GM19023 (cell line): Measurements from ENCODE around the gene CYP26B1.
"Not testable (repeated sequence)": the region's sequence is repeated elsewhere in the genome, so short reads cannot be mapped to it uniquely, and the experiment has no call there.

Source experiments
- ATAC-seq: cut with Tn5 transposase; IDR thresholded peaks from one replicate; pipeline ENCODE4 v1.9.1; 2021; ENCODE audit warnings: mild to moderate bottlenecking, moderate library complexity; ENCODE audit not compliant: unreplicated experiment

CYP26B1 gene

DNA sequence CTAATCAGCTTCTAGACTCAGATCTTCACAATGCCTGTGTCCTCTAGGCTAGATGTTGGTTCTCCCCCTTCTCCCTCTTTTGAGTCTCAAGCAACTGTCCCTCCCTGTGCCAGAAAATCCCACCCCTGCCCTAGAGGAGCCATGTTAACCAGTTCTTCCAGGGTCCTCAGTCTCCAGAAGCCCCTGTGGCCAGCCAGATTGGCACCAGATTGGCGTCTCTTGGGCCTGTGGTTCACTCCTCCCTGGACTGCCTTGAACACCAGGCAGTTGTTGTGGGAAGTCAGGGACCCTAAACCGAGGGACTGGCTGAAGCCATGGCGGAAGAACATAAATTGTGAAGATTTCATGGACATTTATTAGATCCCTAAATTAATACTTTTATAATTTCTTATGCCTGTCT, 36.6 kb downstream of the CYP26B1 start:
- no peak for ATAC-seq

DNA sequence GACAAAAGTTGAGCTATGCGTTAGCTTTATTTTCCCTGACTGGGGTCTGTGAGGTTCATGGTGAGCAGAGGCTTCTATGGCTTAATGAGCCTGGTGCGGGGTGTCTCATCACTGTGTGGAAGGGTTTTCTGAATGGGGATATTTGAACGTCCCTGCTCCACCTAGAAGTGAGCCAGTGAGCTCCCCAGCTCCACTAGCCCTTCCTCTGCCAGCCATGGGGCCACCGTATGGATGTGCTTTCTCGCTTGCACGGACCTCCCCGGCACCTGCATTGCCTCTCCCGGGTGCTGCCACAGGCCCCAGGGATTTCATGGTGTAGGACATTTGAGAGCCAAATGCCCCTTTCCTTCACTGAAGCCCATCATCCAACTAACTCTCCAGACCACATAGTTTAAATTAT, 37.8 kb downstream of the CYP26B1 start:
- ATAC-seq: no peak

DNA sequence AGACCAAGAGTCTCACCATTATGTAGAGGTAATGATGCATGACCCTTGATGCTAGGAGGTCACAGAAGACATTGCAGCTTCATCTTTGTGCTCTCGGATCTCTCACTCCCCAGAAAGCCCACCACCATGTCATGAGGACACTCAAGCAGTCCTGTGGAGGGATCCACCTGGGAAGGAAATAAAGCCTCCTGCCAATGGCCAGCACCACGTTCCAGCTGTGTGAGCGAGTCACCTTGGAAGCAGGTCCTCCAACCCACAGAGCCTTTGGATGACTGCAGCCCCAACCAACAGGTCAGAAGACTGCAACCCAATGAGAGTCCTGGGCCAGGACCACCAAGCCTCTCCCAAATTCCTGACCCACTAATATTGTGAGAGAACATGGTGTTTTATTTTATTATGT, 38.4 kb downstream of the CYP26B1 start:
- ATAC-seq: no peak

DNA sequence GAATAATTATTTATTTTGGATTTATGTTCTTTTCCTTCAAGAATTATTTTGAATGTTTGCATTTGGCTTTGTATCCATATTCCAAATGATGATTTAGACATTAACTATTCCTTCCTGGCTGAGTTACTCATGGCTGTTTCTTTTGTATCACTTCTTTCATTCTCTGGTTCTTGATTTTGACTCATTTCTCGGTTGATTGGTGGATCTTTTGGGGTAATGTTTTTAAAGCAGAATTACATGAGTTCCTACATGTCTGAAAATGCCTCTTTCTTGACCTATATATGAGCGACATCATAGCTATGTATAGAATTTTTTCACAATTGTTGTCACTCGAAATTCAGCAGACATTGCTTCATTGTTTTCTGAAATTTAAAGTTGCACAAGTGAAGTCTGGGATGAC, 39.5 kb downstream of the CYP26B1 start:
- no peak for ATAC-seq

DNA sequence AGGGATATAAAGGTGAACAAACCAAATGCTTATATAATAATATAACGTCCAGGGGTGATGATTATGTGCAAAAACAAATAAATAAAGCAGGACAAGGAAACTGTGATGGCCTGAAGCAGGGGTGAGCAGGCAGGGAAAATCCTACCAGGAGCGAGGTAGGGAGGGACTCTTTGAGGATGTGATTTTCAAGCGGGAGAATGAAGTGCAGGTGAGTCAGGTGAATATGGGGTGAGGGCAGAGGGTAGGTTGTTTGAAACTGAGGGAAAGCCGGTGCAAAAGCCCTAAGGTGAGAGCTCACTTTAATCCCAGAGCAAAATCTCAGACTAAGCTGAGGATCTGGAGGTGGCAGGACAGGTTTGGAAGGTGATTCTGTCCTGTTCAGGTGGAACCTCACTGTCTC, 40.7 kb downstream of the CYP26B1 start:
- ATAC-seq: no peak

DNA sequence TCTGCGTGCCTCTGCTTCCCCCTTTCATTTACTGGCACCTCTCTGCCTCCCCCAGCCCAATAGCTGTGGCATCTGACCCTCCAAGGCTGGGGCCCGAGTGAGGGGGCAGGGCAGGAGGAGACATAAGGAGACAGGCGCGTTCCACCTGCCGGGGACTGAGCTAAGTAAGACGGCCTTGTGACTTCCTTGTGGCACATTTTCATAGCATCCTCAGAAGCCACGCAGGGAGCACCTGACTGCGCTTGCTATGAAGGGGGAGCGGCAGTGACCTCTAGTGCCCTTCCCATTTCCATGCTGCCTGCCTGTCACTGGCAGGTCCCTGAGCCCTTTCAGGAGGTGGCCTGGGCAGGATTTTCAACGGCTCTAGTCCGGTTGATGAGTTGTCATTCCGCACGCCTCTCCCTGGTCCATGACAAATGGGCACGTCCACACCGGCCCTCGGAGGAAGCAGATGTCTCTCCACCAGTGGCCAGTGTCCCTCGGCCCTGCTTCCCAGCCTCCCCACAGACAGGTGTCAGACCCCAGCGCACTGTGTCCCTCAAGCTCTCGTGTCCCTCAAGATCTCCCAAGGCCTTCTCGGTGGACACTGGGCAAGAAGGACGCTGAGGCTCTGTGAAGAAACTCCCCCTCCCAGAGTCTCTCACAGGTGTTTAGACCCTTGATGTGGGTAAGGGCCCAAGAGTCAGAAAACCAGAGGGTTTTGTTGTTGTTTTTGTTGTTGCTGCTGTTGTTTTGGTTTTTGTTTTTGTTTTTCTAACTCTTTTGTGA, 42.7 kb downstream of the CYP26B1 start:
- ATAC-seq: no peak

DNA sequence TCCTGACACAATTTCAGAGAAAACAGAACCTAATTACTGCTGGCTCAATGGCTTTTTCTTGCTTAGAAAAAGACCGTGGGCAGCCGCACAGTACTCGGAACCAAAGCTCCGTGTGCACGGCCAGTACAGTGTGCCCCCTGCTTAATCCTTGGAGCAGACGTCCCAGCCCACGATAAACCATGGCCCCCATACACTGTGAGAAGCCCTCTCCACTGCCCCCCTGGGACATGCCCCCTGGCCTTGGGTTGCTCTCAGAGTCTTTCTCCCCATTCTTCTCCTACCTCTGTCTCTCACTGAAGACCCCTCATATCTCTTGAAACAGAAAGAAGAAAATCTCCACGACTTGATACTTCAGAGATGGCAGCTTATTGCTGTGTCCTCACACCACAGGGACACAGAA, 44.0 kb downstream of the CYP26B1 start:
- ATAC-seq: no peak

DNA sequence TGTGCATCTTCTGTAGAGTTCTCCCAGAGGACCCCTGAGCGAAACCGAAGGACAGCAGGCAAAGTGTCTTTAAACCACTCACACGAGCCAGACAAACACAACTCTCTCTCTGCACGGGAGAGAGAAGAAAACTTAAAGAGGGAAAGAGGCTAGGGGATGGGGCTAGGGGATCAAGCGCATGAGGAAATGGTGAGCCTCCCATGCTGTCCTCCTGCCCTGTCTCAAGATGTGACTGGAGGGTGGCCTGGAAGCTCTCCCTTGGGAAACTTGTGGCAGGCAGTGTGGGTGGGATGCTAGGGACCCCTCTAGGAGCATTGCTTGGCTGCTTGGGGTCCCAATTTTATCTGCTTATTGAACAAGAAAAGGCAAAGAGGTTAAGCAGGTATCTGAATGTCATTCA, 44.5 kb downstream of the CYP26B1 start:
- no peak for ATAC-seq

DNA sequence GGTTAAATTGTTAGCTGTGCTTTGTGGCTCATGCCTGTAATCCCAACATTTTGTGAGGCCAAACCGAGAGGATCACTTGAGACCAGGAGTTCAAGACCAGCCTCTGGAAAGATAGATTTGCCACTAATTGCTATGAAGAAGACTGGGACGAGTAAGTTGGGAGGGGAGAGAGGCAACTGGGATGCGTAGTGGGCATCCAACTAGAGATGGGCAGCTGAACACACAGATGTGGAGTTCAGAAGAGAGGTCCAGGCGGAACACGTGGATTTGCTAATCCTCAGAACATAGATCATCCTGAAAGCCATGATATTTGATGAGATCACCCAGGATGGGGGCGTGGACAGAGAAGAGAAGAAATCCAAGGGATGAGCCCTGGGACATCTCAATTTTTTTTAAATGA, 48.7 kb downstream of the CYP26B1 start:
- ATAC-seq: no peak

DNA sequence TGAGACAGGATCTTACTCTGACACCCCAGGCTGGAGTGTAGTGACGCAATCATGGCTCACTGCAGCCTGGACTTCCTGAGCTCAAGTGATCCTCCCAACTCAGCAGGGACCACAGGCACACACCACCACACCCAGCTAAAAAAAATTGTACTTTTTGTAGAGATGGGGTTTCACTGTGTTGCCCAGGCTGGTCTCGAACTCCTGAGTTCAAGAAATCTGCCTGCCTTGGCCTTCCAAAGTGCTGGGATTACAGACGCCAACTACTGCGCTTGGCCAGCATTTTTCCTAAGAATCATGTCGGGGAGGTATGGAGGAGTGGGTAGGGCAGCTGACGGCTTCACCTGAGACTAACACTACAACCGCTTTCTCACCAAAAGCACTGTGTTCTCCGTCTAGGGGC, 50.4 kb downstream of the CYP26B1 start:
- no peak for ATAC-seq

DNA sequence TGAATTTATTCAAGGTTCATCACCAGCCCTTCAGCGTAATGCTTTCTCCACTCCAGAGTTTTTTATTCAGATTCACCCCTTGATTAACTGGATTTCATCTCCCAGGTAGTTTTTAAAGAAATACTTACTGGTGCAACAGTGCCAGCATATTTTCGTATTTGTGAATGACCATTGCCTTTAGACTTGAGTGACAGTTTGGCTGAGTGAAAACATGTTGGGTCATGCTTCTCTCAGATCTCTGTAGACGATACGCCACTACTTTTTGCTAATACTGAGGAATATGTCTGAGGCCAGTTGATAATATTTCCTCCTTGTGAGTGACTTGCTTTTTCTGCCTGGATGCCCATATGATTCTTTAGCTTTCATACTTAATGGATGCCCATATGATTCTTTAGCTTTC, 51.5 kb downstream of the CYP26B1 start:
- ATAC-seq: no peak

DNA sequence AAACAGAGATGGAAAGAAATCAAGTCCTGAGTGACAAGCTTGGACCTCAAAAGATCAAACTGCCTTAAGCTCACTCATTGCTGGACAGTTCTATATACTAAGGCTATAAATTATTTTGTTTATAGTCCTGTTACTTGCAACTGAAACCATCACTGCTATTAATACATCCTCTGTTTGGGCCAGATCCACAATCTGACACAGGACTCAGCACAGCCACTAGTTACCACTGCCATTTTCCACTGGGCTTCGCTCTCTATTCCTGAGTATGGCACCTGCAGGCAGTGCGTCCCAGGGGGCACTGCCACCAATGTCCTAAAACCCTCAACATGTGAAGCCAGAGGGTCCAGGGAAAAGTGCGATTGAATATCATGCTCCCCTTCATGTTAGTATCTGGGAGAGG, 52.3 kb downstream of the CYP26B1 start:
- no peak for ATAC-seq

DNA sequence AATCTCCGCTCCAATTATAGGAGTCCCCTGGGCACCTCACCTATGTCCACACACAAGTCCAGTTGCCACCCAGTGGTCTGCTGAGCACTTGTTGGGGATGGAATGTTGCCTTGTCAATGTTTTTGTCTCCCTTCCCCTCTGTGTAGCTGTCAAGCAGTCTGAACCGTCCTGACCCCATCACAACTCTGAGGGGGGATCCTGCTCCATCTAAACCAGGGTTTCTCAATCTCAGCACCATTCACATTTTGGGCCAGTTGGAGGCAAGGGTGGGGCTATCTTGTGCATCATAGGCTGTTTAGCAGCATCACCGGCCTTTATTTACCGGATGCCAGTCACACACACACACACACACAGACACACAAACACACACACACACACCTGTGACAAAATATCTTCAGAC, 53.0 kb downstream of the CYP26B1 start:
- ATAC-seq: no peak

DNA sequence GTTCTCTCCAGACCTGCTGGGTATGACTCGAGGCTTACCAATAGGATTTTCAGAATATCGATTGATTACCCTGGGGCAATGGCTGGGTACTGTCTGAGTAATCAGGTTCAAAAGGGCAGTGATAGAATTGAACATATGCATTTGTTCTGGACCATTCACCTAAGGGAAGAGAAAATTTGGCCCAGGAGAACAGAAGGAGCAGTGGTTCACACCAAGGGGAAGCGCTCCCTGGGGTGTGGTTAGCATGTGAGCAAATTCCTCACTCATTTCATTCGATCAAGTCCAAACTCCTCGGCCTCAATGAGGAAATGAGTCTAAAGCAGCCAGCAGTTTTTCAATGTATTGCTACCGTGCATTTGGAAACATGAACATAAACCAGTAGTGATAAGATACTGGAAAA, 55.6 kb downstream of the CYP26B1 start:
- no peak for ATAC-seq

DNA sequence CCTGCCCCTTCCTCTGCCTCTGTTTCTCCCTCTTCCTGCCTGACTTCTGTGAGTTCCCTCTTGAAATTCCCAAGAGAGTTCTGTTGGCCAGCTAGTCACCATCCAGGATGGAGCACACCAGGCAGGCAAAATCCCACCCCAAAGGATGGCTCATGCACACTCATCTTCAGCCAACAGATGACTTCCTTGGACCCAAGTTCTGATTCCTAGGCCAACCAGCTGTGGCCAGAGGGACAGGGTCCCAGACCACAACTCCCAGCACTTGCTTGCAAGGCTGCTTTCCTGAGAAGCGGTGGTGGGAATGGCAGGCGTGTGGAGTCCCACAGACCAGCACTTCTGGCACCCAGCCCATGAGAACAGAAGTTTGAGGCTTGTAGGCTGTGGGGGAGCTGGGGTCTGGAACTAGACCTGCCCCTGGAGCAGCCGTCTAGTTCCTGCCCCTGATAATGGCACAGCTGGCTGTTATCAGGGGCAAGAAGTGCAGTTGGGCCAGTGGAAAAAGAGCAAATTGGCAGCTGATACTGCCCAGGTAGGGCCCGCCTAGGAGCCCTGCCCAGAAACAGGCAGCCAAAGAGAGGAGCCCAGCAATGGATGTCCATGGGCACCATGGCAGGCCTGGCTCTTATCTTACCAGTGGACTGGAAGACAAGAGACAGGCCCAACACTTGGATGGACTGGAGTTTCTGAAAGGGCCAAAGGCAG, 56.7 kb downstream of the CYP26B1 start:
- ATAC-seq: no peak

DNA sequence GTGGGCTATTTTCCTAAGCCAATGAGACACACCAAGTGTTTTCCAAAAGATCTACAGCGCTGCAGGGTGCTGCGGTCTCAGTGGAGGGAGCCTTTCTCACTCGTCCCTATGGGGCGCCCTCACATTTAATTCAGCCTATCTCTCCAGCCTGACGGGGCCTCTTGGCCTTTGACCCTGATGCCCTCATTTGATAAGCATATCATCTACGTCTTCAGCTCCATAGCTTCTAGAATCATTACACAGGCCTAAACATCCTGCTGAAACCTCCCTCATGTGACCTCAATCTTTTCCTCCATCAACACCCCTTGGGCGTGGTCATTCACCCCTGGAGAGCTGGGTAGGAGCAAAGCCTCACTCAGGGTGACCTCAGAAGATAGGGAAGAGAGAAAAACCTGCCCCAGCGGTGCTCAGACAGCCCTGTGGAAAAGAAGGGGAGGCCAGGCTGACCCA, 57.4 kb downstream of the CYP26B1 start:
- ATAC-seq: no peak

DNA sequence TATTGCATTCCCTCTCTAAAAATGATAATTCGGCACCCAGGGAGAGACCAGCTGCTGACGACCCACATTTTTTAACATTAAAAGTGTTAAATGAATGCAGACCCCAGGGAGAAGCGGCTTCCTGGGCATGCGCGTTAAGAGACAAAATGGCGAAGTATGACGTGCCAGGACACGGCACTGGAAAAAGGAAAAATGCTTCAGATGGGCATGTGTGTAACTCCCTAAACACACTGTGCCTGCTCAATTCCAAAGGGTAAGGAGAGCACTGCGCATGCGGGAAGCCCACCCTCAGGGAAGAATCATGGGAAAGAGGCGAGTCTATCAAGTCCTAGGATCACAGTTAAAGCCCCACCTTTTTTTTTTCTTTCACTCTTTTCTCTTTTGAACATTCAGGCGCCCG, 58.1 kb downstream of the CYP26B1 start:
- ATAC-seq: no peak

DNA sequence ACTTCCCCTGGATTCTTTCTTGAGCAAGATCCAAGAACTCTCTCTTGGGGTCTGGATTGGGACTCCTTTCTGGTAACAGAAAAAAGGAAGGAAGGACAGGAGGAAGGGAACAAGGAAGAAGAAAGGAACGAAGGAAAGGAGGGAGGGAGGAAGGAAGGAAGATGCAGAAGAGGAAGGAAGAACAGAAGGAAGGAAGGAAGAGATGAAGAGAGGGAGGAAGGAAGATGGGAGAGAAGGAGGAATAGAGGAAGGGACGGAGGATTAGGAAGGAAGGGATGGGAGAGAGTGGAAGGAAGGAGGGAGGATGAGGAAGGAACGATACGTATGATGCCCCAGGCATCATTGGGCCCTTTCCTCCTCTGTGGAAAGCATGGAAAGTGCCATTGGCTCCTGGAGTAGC, 58.6 kb downstream of the CYP26B1 start:
- no peak for ATAC-seq

DNA sequence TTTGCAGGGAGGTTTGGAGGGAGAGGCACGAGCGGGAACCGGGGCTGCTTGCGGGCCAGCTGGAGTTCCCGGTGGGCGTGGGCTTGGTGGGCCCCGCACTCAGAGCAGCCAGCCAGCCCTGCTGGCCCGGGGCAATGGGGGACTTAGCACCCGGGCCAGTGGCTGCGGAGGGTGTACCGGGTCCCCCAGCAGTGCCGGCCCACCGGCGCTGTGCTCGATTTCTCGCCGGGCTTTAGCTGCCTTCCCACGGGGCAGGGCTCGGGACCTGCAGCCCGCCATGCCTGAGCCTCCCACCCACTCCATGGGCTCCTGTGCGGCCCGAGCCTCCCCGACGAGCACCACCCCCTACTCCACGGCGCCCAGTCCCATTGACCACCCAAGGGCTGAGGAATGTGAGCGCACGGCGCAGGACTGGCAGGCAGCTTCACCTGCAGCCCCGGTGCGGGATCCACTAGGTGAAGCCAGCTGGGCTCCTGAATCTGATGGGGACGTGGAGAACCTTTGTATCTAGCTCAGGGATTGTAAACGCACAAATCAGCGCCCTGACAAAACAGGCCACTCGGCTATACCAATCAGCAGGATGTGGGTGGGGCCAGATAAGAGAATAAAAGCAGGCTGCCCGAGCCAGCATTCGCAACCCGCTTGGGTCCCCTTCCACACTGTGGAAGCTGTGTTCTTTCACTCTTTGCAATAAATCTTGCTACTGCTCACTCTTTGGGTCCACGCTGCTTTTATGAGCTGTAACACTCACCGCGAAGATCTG, 60.6 kb downstream of the CYP26B1 start:
- not testable (repeated sequence) for ATAC-seq

DNA sequence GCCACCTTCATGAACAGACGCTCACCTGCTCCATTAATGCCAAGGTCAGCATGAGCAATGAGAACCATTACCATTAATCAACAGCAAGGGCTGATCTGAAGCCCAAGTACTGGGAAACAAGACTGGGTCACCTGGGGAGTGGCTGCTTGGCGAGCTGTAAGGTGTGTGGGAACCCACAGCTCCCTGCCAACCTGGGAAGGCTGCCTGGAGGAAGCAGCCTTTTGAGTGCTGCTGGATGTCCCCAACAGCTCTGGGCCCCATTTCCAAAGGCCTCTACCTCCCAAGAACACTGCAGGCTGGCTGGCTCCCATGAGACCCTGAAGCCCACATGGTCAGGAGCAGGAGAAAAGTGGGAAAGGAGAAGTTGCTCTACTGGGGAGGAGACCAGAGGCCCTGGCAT, 62.1 kb downstream of the CYP26B1 start:
- ATAC-seq: no peak

DNA sequence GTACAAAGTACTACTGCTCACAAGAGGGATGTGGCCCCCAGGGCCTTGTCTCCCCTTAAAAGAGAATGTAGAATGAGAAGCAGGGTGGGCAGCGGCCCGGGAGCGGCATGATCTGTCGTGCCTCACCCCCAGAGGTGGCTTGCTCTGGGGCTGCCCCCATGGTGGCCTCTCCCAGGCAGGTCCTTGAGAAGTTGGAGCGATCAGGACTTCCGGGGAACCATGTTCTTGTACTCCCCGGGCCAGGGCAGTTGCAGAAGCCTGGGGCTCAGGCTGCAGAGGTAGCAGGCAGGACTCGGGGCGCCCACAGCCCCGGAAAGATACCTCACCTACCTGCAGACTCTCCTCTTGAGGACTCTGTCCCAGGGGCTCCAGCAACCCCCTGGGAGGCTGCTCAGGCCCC, 62.6 kb downstream of the CYP26B1 start:
- ATAC-seq: no peak

DNA sequence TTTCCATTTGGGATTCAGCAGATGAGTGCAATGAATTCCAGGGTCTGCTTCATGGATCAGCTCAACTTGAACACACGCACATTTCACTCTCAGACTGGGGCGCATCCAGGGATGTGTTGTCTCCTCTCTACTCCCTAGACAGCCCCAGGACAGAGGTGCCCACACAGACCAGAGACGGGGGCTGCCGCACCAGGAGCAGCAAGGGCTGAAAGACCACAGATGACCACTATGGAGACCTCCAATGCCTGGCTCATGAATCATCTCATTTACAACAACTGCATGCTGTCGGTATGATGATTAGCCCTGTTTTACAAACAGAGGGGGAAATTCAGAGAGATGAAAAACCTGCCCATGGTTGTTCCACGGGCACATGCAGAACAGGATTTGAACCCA, 63.1 kb downstream of the CYP26B1 start:
- no peak for ATAC-seq
